22Rv1 (cell line): Measurements from ENCODE around the gene COMMD2.

Source experiments
- ZFX ChIP-seq: fragments of 450-650 bp; IDR thresholded peaks from 2 replicates; pipeline ENCODE4 v1.6.1; 2017; ENCODE audit warnings: antibody characterized with exemption, borderline replicate concordance
- TF ChIP-seq, protein P1 (sequence below): fragments of 450-650 bp; IDR thresholded peaks from 2 replicates; pipeline ENCODE4 v1.5.1; 2017; ENCODE audit warnings: mild to moderate bottlenecking

DNA sequence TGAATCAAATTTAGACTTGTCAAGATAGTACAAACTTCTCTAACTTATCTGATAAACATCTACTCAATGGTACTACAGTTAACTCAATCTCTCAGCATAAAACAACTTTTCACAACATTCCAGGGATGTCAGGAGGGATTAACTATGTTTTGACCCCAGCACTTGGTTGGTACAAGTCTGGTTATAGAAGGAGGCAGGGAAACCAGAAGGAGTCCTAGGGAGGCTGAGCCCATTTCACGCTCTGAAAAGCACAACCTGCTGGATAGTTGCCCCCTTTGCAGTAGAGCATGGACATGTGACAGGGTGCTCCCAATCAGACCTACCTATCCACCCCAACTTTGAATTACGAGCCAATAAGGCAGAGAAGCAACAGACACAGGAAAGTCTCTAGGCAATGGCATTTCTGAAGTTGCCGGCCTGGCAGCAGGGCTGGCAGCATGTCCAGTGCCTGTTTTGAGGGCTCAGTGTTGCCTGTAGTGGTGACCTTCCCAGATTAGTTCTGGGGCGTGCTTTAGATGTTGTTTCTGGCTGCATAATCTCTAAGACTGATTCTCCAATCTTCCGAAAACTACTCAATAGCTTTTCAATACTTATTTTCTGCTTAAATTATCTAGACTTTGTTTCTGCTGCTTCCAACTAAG, 31.9 kb upstream of the COMMD2 start:
- TF ChIP-seq, protein P1, sequence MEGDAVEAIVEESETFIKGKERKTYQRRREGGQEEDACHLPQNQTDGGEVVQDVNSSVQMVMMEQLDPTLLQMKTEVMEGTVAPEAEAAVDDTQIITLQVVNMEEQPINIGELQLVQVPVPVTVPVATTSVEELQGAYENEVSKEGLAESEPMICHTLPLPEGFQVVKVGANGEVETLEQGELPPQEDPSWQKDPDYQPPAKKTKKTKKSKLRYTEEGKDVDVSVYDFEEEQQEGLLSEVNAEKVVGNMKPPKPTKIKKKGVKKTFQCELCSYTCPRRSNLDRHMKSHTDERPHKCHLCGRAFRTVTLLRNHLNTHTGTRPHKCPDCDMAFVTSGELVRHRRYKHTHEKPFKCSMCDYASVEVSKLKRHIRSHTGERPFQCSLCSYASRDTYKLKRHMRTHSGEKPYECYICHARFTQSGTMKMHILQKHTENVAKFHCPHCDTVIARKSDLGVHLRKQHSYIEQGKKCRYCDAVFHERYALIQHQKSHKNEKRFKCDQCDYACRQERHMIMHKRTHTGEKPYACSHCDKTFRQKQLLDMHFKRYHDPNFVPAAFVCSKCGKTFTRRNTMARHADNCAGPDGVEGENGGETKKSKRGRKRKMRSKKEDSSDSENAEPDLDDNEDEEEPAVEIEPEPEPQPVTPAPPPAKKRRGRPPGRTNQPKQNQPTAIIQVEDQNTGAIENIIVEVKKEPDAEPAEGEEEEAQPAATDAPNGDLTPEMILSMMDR: no peak
- TF ChIP-seq ZFX: no peak
